Activated CD8-positive, alpha-beta memory T cell treated with anti-CD3 and anti-CD28 coated beads, Interleukin-2, amount 10 ng/mL, durations not matched to agents 7 days and 5 days (primary cell): ENCODE data around the gene CATSPERZ. TPM values are rescaled to one million over a fixed set of nuclear protein-coding genes. Genes with fewer than 3 reads are reported as not detected.
A peak's percentile ranks its signal among the peaks of the same experiment; 100 is the strongest.

Source experiments
- ATAC-seq: fragments of 150-1000 bp; cut with Tn5 transposase; one replicate; pipeline ENCODE4 v1.10.0; 2021; ENCODE audit warnings: moderate library complexity
- CTCF ChIA-PET: fragments of 350-600 bp; sonication (Branson Sonifier 250); formaldehyde crosslinking; loops from one replicate; lab custom pipeline; 2021; ENCODE audit warnings: antibody characterized with exemption; lab: Charles Lee
- DNase-seq: peaks from one replicate; pipeline ENCODE4 v3.0.0-alpha.2; 2020
- H3K27ac Mint-ChIP-seq: one replicate; pipeline ENCODE4 v1.8.0; 2021; ENCODE audit warnings: mild to moderate bottlenecking, mixed read lengths
- H3K27me3 Mint-ChIP-seq: one replicate; pipeline ENCODE4 v1.8.0; 2021; ENCODE audit warnings: mixed read lengths
- H3K36me3 Mint-ChIP-seq: one replicate; pipeline ENCODE4 v1.8.0; 2021; ENCODE audit warnings: mild to moderate bottlenecking, mixed read lengths
- H3K4me1 Mint-ChIP-seq: one replicate; pipeline ENCODE4 v1.8.0; 2021; ENCODE audit warnings: mixed read lengths
- H3K4me3 Mint-ChIP-seq: one replicate; pipeline ENCODE4 v1.8.0; 2021; ENCODE audit warnings: mild to moderate bottlenecking, moderate library complexity, mixed read lengths
- H3K9me3 Mint-ChIP-seq: one replicate; pipeline ENCODE4 v1.8.0; 2022; ENCODE audit warnings: low read depth, mixed read lengths
- total RNA-seq, 2 experiments: library from RNA; stranded (reverse); gene quantifications; one replicate each; pipeline ENCODE4 v1.2.3, GENCODE V29; 2021

Gene CATSPERZ
- total RNA-seq, 2 experiments from 2014 or later, result not detected

DNA sequence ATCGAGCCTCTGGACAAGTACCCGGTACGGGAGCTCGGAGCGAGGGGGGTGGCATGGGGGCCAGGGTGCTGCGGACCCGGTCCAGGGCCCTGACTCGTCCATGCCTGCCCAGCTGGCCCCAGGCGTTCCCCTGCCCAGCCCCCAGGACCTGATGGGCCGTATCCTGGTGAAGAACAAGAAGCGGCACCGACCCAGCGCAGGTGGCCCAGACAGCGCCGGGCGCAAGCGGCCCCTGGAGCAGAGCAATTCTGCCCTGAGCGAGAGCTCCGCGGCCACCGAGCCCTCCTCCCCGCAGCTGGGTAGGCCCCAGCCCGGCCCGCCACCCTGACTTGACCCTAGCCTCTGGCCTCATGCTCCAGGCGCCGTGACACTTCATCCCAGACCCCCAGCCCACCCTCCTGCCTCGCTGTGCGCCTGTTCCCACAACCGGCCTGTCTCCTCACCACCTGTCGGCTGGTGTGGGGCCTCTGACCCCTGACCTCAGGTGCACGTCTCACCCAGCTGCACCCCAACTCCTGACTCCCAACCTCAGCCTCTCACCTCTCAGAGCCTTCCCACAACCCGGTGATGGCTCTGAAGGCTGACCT is 41.1 kb upstream of the CATSPERZ start:
- CTCF ChIA-PET, result interaction anchor here (1.1 to 1.7 kb wide), 4 partner anchors 9 to 69 kb away, joined by 3 to 6 read pairs (median 3); no protein-coding TSS in a partner anchor

DNA sequence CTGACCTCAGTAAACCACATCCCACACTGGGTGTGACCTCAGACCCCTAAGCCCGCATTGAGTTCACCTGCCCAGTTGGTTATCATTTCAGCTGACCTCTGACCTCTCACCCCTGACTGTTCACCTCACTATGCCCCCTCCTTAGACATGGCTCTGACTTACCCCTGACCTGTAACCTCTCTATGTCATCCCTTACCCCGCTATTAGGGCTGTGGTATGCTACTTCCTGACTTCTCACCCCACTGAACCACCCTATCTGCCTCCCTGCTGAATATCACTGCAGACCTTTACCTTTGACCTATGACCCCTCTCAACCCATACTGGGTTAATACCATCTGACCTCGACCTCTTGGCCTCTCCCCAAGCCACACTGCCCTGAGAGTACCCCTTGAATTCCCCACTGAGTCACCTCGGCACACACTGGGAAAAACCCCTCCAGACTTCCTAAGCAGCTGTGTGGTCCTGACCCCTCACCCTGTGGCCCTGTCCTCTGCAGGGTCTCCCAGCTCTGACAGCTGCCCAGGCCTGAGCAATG is 40.6 kb upstream of the CATSPERZ start:
- no peak for ATAC-seq
- Mint-ChIP-seq H3K27ac (peak overlapping the region; percentile 49), H3K27me3 (no peaks in the 10 kb centered on the region), H3K36me3 (peaks cover 17% of the 10 kb centered on the region), H3K9me3 (no peaks in the 10 kb centered on the region), H3K4me1 (peaks cover 11% of the 10 kb centered on the region), H3K4me3 (no peak overlapping the region)
- DNase-seq, result no peak
- CTCF ChIA-PET, result interaction anchor here (1.2 to 2.3 kb wide), 3 partner anchors 8 to 52 kb away, joined by 3 to 7 read pairs (median 4); no protein-coding TSS in a partner anchor

More for the DNA sequence above, 41.1 kb upstream of the CATSPERZ start:
- Mint-ChIP-seq H3K36me3 (peaks cover 17% of the 10 kb centered on the region), H3K4me3 (no peak overlapping the region), H3K27me3 (no peaks in the 10 kb centered on the region), H3K4me1 (peaks cover 13% of the 10 kb centered on the region), H3K27ac (no peak overlapping the region), H3K9me3 (no peaks in the 10 kb centered on the region)
- DNase-seq (no peak), ATAC-seq (no peak)

DNA sequence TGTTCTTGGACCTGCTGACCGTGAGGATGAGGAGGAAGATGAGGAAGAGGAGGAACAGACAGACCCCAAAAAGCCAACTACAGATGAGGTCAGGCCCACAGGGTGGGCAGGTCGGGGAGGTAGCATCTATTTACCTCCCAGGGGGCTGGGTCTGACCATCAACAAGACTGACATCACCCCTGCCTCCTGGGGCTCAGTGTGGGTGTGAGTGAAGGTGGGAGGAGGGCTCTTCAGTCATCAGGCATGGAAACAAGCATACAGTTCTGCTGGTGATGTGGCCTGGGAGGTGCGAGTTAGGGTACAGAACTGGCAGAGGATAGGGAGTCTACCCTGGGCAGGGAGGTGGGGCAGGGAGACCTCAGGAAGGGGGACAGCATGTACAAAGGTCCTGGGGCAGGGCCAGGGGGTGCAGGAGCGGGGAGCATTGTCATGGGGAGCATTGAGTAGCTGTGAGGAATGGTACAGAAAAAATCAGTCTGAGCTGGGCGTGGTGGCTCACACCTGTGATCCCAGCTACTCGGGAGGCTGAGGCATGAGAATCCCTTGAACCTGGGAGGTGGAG is 39.9 kb upstream of the CATSPERZ start:
- peaks cover 11% of the 10 kb centered on the region for H3K4me1 Mint-ChIP-seq
- no peak overlapping the region for H3K4me3 Mint-ChIP-seq
- H3K9me3 Mint-ChIP-seq, result no peaks in the 10 kb centered on the region
- CTCF ChIA-PET, result interaction anchor here (1.3 to 2.3 kb wide), 2 partner anchors 8 to 10 kb away, joined by 4 to 7 read pairs; no protein-coding TSS in a partner anchor
- no peak for DNase-seq
- ATAC-seq, result peak; percentile 18
- peak overlapping the region; percentile 13 for H3K27ac Mint-ChIP-seq
- H3K27me3 Mint-ChIP-seq, result no peaks in the 10 kb centered on the region
- H3K36me3 Mint-ChIP-seq, result peaks cover 16% of the 10 kb centered on the region

DNA sequence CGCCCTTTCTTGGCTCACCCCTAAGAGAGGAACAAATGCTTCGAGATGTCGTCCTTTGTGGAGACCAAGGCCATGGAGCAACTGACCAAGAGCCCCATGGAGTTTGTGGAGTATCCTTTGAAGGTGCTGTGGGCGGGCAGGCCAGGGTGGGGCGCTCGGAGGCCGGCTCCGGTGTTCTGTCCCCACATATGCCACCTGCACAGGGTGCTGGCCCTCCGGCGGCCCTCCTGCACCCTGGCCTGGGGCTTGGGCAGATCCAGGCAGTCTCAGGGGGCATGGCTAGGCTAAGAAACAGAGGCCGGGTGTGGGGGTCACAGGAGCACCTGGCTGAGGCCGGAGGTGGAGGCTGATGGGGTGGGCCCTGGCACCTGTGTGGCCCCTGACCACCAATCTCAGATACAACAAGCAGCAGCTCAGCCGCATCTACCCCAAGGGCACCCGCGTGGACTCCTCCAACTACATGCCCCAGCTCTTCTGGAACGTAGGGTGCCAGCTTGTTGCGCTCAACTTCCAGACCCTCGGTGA is 38.5 kb upstream of the CATSPERZ start:
- peaks cover 14% of the 10 kb centered on the region for H3K36me3 Mint-ChIP-seq
- no peak overlapping the region for H3K27ac Mint-ChIP-seq
- DNase-seq (no peak), ATAC-seq (no peak)
- no peaks in the 10 kb centered on the region for H3K27me3 Mint-ChIP-seq
- CTCF ChIA-PET, result interaction anchor here (0.7 to 2.3 kb wide), 3 partner anchors 11 to 17 kb away, joined by 3 to 7 read pairs (median 3); partner anchors contain the start of gene PLCB3
- peaks cover 11% of the 10 kb centered on the region for H3K4me1 Mint-ChIP-seq
- H3K9me3 Mint-ChIP-seq, result no peaks in the 10 kb centered on the region
- H3K4me3 Mint-ChIP-seq, result no peak overlapping the region

DNA sequence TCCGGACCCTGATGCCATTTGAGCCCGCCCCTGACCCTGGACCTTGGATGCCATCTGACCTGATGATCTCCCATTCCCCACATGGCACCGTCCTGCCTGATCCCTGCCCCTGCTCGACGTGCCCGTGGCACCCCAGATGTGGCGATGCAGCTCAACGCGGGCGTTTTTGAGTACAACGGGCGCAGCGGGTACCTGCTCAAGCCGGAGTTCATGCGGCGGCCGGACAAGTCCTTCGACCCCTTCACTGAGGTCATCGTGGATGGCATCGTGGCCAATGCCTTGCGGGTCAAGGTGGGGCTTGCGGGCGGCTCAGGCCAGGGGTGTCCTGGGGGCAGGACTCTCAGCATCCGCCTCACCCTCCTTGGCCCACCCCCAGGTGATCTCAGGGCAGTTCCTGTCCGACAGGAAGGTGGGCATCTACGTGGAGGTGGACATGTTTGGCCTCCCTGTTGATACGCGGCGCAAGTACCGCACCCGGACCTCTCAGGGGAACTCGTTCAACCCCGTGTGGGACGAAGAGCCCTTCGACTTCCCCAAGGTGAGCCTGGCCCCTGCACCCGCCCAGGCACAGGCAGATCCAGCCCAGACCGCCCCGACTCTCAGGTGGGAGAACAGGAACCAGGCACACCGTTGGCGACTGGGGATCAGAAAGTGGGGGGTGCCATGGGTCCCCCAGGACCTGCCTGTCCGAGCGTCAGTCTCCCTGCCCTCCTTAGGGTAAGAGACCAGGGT is 37.7 kb upstream of the CATSPERZ start:
- no peak for DNase-seq
- no peak overlapping the region for H3K4me3 Mint-ChIP-seq
- CTCF ChIA-PET, result interaction anchor here (0.7 to 3.6 kb wide), 3 partner anchors 11 to 18 kb away, joined by 3 to 28 read pairs (median 3); partner anchors contain the start of gene PLCB3
- H3K27me3 Mint-ChIP-seq, result no peaks in the 10 kb centered on the region
- no peak for ATAC-seq
- H3K9me3 Mint-ChIP-seq, result no peaks in the 10 kb centered on the region
- peaks cover 13% of the 10 kb centered on the region for H3K4me1 Mint-ChIP-seq
- no peak overlapping the region for H3K27ac Mint-ChIP-seq
- H3K36me3 Mint-ChIP-seq, result peaks cover 14% of the 10 kb centered on the region

DNA sequence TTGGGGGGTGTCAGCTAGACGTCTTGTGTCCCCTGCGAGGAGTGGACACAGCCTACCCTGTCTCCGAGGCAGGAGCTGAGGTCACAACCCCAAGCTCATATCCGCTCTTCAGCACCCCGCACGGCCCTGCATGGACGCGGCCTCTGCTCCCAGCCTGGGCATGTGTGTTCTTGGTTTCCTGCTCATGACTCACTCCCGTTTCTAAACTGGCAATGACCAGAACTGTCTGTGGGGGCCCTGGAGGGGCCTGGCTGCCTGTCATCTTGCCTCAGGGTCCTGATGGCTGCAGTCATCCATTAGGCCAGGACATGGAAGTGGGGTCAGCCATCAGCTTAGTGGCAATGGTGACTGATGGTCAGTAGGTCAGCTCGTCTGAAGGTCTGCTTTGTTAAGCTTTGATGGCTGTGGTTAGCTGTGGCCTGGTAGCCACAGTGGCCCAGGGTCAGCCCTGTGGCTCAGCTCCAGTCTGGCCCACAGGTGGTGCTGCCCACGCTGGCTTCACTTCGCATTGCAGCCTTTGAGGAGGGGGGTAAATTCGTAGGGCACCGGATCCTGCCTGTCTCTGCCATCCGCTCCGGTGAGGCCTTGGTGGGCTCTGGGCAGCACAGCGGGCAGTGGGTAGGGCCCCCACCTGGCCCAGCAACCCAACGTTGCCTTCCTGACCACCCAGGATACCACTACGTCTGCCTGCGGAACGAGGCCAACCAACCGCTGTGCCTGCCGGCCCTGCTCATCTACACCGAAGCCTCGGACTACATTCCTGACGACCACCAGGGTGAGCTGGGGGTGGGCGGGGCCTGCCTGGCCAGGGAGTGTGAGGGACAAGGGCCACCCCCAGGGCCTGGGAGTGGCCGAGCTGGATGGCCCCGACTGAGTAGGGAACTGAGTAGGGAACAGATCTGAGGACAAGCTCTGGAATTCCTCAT is 36.9 kb upstream of the CATSPERZ start:
- peaks cover 21% of the 10 kb centered on the region for H3K4me1 Mint-ChIP-seq
- CTCF ChIA-PET, result interaction anchor here (2.1 to 3.6 kb wide), 2 partner anchors 12 to 38 kb away, joined by 9 to 28 read pairs; partner anchors contain the start of genes CATSPERZ and PLCB3
- H3K4me3 Mint-ChIP-seq, result no peak overlapping the region
- no peak overlapping the region for H3K27ac Mint-ChIP-seq
- peaks cover 12% of the 10 kb centered on the region for H3K36me3 Mint-ChIP-seq
- DNase-seq, result no peak
- no peaks in the 10 kb centered on the region for H3K27me3 Mint-ChIP-seq
- H3K9me3 Mint-ChIP-seq, result no peaks in the 10 kb centered on the region
- ATAC-seq, result no peak

DNA sequence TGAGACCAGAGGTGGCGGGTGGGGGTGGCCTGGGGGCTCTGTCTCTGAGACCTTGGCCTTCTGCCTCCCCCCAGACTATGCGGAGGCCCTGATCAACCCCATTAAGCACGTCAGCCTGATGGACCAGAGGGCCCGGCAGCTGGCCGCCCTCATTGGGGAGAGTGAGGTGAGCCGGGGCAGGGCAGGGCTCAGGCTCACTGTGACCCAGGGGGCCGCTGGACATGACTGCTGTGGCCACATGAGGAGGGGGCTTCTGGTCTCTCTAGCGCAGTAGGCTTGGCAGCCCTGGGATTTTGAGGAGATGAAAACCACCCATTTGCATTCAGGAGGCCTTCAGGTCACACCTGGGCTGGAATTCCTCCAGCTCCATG is 36.2 kb upstream of the CATSPERZ start:
- H3K4me1 Mint-ChIP-seq, result peaks cover 27% of the 10 kb centered on the region
- ATAC-seq, result no peak
- no peak overlapping the region for H3K4me3 Mint-ChIP-seq
- no peak overlapping the region for H3K27ac Mint-ChIP-seq
- no peaks in the 10 kb centered on the region for H3K9me3 Mint-ChIP-seq
- CTCF ChIA-PET, result interaction anchor here (2.1 to 3.6 kb wide), 2 partner anchors 12 to 37 kb away, joined by 9 to 28 read pairs; partner anchors contain the start of genes CATSPERZ and PLCB3
- H3K36me3 Mint-ChIP-seq, result peaks cover 14% of the 10 kb centered on the region
- DNase-seq, result no peak
- H3K27me3 Mint-ChIP-seq, result no peaks in the 10 kb centered on the region

DNA sequence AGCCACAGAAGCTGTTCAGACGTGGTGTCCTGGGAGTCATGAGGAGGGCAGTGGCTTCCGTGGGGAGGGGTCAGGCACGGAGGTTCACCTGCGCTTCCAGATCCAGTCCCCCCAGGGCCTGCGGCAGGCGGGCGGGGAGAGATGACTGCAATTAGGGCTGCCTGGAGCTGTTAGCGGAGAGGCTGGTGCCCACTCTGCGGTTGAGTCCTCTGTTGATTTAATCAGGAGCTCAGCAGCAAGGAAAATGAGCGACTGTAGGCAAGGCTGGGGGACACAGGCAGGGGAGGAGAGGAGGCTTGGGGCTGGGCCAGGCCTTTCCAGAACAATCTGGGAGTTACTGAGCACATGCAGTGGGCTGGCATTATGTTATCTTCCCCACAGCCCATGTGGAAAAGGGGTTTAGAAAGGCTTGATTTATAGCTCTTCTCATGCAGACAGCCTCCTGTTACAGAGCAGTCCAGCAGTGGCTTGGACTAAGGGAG is 35.7 kb upstream of the CATSPERZ start:
- H3K27ac Mint-ChIP-seq, result no peak overlapping the region
- H3K4me1 Mint-ChIP-seq, result peaks cover 25% of the 10 kb centered on the region
- ATAC-seq, result no peak
- CTCF ChIA-PET, result interaction anchor here (2.1 to 3.6 kb wide), 2 partner anchors 13 to 36 kb away, joined by 9 to 28 read pairs; partner anchors contain the start of genes CATSPERZ and PLCB3
- no peaks in the 10 kb centered on the region for H3K9me3 Mint-ChIP-seq
- H3K27me3 Mint-ChIP-seq, result no peaks in the 10 kb centered on the region
- H3K36me3 Mint-ChIP-seq, result peaks cover 12% of the 10 kb centered on the region
- H3K4me3 Mint-ChIP-seq, result no peak overlapping the region
- no peak for DNase-seq

DNA sequence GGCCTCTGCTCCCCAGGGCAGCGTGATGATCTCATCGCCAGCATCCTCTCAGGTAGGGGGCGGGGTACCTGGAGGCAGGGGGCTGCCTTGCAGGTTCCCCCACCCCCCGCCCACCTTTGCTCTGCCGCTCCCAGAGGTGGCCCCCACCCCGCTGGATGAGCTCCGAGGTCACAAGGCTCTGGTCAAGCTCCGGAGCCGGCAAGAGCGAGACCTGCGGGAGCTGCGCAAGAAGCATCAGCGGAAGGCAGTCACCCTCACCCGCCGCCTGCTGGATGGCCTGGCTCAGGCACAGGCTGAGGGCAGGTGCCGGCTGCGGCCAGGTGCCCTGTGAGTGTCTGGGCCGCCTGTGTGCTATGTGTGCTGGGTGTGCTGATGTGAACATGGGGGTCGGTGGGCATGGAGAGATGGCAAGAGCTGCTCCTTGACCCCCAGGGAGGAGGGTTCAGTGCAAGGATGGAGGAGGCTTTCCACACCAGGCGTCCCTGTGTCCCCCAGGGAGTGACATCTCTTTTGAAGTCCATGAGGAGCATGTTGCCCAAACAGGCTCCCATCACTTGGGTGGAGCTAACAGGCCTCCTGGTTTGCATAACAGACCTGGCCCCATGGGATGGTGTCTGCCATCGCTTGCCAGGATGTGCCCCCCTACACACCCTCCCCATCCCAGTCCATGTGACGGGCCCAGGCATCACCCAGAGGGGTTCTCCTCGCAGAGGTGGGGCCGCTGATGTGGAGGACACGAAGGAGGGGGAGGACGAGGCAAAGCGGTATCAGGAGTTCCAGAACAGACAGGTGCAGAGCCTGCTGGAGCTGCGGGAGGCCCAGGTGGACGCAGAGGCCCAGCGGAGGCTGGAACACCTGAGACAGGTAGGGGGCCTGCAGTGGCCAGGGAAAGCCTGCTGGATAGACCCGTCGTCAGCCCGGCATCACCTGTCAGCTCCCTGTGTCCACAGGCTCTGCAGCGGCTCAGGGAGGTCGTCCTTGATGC is 34.7 kb upstream of the CATSPERZ start:
- Mint-ChIP-seq H3K4me3 (no peak overlapping the region), H3K9me3 (no peaks in the 10 kb centered on the region), H3K36me3 (peaks cover 9% of the 10 kb centered on the region), H3K27ac (no peak overlapping the region), H3K27me3 (no peaks in the 10 kb centered on the region), H3K4me1 (peaks cover 25% of the 10 kb centered on the region)
- ATAC-seq, result no peak
- CTCF ChIA-PET, result interaction anchor here (0.8 to 3.6 kb wide), 5 partner anchors 11 to 39 kb away, joined by 3 to 28 read pairs (median 5); partner anchors contain the start of genes CATSPERZ, ESRRA and PLCB3
- DNase-seq, result no peak

DNA sequence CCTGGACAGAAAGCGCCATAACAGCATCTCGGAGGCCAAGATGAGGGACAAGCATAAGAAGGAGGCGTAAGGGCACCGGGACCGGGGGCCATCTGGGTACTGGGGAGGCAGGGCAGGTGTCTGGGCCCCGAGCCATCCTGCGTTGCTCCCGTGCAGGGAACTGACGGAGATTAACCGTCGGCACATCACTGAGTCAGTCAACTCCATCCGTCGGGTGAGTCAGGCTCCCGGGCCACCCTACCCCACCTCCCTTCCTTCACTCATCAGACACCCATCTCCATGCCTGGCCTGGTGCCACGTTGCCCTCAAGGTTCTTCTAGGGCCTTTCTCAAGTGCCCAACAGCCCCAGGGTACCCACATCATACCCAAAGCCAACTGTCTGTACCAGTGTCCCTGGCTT is 33.8 kb upstream of the CATSPERZ start:
- Mint-ChIP-seq H3K9me3 (no peaks in the 10 kb centered on the region), H3K4me1 (peaks cover 25% of the 10 kb centered on the region), H3K36me3 (peaks cover 9% of the 10 kb centered on the region), H3K27ac (no peak overlapping the region), H3K27me3 (no peaks in the 10 kb centered on the region), H3K4me3 (no peak overlapping the region)
- ATAC-seq, result no peak
- CTCF ChIA-PET, result interaction anchor here (0.8 to 6.1 kb wide), 3 partner anchors 12 to 39 kb away, joined by 3 to 68 read pairs (median 5); partner anchors contain the start of genes ESRRA and PLCB3
- DNase-seq, result no peak
